Posterior cingulate gyrus (tissue), 11 donors: ENCODE measurements around the gene ZNF514.
"Not testable (repeated sequence)": the region's sequence is repeated elsewhere in the genome, so short reads cannot be mapped to it uniquely, and the experiment has no call there.

Experiments
- DNase-seq, 10 donors: peaks; one replicate each; pipeline versions ENCODE4 v3.0.0 to v3.0.0-alpha.2; 2020 to 2021; ENCODE audit warnings: mixed read lengths in 3 of 10
- intact Hi-C: fragments of 100-400 bp; cut with DNase I; formaldehyde crosslinking; loops from one replicate; pipeline ENCODE4 v1.15.1; 2023

ZNF514 gene

DNA sequence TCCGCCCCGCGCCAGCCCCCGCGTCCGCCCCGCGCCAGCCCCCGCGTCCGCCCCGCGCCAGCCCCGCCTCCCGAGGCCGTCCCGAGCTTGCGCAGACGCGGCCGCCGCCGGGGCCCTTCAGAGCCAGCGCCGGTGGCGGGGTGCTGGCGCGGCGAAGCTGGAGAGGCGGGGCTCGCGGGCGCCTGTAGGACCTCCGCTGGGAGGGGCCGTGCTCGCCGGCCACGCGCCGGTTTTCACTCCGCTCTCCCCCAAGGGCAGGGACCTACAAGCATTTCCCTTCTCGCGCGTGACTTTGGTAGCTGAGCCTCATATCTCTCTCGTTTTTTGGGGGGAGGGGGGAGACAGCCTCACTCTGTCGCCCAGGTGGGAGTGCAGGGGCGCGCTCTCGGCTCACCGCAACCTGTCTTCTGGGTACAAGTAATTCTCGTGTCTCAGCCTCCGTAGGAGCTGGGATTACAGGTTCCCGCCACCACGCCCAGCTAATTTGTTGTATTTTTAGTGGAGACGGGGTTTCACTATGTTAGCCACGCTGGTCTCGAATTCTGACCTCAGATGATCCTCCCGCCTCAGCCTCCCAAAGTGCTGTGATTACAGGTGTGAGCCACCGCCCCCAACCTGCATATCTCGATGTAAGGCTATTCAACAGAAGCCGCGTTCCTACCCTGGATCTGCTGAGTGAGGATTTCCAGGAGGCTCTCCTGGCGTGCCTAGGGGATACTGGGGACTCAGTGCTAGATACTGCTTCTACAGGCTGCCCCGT is at the start of gene ZNF514:
TSS of gene ZNF514 (minus strand) at position 159 of the 760 bp plus-strand sequence. CDS start 6,595 bp downstream, outside the sequence.
- DNase-seq = peak; percentile 68 to 97 (median 76)
- intact Hi-C loops = loop anchor here (5.0 kb wide), 1 partner anchor 43 kb away; no protein-coding TSS in a partner anchor

DNA sequence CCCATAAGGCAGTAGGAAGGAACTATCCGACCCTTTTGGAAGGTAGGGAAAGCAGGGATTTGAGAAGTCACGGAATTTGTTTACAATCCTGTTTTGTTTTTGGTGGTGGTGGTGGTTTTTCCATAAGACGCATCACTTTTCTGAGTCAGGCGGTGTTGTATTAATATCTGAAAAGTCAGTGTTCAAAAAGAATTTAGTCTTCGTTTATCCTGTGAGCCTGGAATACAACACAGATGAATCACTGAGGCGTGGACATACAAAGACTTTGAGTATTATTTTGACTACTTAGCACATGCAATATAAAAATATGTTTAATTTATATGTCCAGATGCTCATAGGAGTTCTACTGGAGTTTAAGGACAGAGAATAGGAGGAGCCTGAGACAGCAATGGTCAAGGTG is 48.5 kb upstream of the ZNF514 start:
- DNase-seq = no peak
- intact Hi-C loops = no loop called here

DNA sequence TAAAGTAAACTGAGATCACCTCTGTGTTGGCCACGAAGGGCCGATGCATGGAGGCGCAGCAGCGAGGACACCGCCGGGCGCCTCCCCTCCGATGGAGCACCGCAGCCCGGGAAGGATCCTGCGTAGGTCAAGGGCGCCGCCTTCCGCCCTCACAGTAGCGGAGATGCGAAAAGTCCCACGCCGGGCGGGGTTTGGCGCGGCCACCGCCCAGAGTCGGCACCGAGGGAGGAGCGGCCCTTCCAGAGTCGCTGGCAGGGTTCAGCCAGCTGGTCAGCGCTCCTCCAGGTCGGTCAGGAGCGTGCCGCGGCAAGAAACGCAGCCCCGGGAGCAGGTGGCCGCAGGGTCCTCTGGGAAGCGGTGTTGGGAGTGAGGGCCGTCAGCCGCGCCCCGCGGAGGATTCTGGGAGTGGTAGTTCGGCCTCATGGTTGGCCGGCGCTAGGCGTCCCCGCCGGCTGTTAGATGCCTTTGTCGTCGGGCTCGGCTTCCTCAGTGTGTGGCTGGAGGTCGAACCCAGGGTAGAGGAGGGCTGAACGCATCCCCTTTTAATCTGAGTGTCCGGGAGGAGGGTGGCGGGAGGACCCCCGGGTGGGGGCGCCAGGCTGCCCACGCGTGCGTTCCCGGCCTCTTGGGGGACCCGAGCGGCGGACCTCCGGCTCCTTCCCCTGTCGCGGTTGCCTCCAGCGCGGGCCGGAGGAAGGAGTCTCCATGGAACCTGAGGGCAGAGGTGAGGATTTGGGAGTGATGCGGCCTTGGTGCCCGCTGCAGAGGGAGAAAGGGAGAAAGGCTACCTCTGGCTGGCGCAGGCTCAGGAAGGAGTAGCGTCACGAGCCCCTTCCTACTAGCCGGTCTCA is 47.7 kb upstream of the ZNF514 start, which contains the start of gene ZNF892:
TSS of gene ZNF892 (plus strand) at position 411 of the 851 bp plus-strand sequence. CDS start at position 706, 295 bp downstream.
- intact Hi-C loops = loop anchor here (1.0 kb wide), 1 partner anchor 42 kb away; the partner anchor contains the start of gene ZNF2
- DNase-seq = peak; percentile 91 to 99 (median 92)

DNA sequence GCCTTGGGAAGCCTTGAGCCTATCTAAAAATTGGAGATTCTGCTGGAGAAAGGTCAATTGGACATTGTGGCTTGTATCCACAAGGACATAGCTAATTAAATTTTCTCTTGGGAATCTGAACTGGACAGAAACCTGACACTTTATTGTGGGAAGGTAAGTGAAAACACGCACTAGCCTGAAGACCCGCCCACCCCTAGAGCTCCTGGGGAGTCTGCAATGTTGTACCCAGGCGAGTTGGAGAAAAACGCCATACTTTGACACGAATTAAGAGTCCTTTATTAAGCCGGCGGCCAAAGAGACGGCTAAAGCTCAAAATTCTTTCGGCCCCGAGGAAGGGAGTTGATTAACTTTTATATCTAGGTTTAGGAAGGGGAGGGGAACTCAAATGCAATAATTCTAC is 46.4 kb upstream of the ZNF514 start:
- no peak for DNase-seq
- intact Hi-C loops = no loop called here

DNA sequence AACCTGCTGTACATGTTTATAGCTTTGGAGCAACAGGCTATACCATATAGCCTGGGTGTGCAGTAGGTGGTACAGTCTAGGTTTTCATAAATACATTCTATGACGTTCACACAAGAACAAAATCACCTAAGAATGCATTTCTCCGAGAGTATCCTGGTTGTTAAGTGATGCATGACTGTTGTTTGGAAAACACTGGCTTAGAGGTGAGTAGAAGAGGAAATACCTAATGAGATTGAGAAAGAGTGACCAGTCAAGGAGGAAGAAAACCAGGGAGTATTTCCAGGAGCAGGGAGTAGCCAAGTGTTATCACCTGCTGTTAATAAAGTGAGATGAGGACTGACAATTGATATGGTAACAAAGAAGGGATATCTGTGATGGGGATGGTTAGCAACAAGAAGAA is 44.7 kb upstream of the ZNF514 start:
- intact Hi-C loops = no loop called here
- no peak for DNase-seq

DNA sequence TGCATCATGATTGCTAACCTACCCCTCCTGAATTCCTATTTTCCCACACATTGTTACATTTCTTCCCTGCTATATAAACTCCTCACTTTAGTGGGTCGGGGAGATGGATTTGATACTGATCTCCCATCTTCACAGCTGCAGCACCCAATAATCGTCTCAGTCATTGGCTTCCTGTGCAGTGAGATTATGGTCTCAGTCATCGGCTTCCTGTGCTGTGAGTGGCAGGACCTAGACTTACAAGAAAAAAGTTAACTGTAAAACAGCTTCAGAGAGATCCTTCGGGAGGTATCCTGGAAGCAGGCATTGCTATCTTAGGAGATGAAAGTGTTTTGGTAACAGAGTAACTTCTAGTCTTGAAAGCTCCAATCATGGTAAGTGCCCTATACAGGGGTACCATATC is 44.3 kb upstream of the ZNF514 start:
- intact Hi-C loops = no loop called here
- no peak for DNase-seq

DNA sequence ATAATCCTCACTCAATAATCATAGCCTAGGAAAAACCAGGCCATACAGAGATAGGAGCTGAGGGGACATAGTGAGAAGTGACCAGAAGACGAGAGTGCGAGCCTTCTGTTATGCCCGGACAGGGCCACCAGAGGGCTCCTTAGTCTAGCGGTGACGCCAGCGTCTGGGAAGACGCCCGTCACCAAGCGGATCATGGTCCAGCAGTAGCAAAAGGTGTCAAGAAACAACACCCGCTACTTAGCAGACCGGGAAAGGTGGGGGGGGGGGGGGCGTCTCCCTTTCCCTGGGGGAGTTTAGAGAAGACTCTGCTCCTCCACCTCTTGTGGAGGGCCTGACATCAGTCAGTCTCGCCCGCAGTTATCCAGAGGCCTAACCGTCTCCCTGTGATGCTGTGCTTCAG is 33.3 kb upstream of the ZNF514 start:
- peak; percentile 34 to 97 (median 78) for DNase-seq

DNA sequence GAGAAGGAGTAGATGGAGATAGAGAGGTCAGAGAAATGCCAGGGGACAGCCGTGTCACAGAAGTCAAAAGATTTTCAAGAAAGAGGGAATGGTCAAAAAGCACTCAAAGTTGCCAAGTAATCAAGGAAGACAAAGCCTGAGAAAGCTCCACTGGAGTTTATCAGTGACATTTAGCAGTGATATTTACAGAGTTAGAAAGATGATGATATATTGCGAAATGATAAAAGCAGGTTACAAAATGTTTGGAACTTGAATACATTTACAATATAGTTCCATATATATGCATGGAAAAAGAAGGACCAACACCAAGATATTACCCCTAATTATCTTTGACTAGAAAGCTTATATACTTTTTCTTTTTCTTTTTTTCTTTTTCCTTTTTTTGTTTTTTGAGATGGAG is 26.3 kb upstream of the ZNF514 start:
- no peak for DNase-seq
- intact Hi-C loops = no loop called here

More for the DNA sequence above, 33.3 kb upstream of the ZNF514 start:
- intact Hi-C loops = not testable (repeated sequence)

DNA sequence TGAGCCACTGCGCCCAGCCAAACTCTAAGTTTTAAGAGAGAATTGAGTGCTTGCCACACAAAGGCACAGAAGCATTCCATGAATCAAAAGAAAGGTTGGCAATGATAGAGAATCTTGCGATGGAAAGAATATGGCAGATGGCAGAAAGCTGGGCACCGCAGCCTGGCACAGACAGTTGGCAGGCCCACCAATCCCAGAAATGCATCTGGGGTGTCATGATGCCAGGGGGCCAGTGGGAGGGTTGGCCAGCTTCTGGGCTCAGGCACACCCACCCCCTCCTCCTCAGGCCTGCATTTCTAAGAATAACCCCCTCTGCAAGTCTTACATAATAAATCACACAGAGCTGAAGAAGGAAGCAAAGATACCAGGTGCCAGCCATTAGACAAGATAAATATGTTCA is 25.5 kb upstream of the ZNF514 start:
- intact Hi-C loops = no loop called here

DNA sequence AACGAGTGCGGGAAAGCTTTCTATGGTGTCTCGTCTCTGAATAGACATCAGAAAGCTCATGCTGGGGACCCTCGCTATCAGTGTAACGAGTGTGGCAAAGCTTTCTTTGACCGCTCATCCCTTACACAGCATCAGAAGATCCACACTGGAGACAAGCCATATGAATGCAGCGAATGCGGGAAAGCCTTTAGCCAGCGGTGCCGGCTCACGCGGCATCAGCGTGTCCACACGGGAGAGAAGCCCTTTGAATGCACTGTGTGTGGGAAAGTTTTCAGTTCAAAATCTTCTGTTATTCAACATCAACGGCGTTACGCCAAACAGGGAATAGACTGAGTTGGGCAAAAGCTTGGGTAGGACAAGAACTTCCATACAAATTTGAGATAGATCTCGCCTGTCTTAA is 22.1 kb upstream of the ZNF514 start:
- intact Hi-C loops = no loop called here
- DNase-seq = no peak

More for the DNA sequence above, 25.5 kb upstream of the ZNF514 start:
- DNase-seq = peak in 8 of 10 donors; percentile 33 to 93 (median 61)

DNA sequence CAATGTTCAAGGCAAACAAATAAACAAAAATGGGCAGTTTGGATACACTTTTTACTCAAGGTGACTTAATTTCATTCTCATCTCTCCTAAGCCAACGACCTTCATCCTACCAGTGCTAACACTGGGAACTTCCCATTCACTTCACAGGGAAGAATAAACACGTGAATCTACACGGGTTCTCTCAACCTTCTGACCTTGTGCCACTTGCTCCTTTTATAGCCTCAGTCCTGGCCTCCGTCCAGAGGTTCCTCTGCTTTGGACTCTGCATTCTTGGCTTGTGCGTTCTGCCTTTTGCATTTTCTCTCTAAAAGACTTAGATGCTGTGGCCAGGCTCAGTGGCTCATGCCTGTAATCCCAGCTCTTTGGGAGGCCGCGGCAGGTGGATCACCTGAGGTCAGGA is 19.8 kb upstream of the ZNF514 start:
- no peak for DNase-seq
- intact Hi-C loops = no loop called here

DNA sequence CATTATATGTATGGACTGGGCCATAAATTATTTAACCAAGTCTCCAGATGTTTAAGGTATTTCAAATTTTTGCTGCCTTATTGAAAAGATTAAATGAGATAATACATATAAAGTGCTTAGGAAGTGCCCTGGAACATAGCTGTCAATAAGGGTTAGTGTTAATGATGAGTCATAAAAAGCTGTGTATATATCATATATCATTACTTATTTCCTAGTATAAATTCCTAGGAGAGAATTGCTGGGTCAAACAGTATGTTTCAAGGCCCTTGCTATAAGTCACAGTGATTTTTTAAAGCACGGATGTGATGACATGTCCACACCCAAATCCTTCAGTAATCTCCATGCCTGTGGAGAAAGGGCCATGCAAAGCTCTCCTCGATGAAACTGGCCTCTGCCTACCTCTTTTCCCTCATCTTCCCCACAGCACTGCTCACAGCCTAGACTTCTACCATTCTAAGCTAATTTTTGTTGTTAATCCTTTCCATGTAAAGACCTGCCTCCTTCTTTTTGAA is 14.4 kb upstream of the ZNF514 start:
- no peak for DNase-seq
- intact Hi-C loops = no loop called here

DNA sequence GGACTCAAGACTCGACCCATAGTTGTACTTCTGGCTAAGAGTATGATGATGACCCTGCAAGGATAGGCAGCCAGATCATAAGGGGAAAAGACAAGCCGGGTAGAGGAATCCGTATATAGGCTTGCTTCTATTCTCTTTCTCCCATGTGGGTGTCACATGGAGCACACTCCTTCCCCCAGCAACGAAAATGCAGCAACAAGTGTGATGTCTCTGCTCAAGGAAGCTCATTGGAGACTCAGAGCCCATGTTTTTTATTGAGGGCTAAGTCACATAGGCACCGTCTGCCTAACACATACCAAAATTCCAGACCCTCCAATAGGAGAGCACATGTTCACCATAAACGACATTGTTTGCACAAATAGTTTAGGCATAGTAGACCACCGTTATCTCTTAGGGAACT is 12.3 kb upstream of the ZNF514 start:
- DNase-seq = no peak
- intact Hi-C loops = no loop called here

DNA sequence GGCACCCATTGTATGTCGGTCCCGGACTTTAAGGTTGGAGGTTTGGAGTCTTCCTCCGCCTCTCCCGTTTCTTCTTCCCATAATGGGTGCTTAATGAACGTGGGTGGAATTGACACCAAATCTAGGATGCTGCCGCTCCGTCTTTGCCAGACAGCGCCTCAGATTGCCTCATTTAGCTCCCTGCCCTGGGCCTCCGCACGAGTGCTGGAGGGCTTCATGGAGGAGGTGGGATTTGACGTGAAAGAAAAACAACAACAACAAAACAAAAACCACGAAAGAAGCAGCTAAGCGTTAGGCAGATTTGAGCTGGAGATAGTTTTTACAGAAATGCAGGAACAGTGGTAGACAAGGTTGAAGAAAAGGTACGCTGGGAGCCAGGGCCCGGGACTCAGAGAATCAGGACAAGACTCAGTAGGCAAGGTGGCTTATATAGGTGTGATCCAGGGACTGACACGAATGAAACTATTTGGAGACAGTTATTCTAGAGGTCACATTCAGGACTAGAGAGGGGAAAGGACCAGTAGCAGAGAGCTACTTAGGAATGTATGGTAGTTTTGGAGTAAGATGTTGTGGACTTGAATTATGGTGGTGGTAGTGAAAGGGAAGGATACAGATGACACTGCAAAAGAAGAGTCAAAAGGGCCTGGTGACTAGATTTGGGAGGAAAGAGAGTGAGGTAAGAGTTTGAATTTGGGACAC is 6.6 kb upstream of the ZNF514 start:
- DNase-seq = no peak
- intact Hi-C loops = no loop called here

DNA sequence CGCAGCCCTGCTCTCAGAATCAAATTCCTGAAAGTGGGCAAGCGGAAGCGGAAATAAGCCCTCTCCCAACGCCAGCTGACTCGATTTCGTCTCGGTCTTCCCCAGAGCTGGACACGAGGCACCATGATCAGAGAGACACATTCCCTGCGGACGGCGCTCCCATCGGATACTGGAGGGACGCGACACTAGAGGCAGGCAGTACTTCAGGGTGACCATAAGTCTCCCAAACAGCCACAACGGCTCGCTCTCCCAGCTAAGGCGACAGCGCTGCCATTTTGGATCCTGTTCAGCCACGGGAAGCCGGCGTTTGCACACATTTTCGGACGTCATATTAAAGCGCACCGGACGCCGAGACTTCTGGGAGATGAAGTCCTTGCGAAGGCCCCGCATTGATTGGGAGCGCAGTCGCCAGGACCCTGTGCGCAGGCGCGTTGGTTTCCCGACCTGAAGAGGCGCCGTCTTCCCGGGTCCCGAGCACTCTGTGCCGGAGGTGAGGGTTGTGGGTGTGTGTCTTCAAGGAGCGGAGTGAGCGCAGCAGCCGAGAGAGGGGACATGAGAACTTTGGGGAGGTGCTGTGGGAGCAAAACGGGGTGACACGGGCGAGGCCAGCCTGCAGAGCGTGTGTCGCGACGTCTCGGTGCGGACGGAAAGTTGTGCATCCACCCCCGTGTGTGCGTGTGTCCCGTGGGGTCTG is 5.9 kb upstream of the ZNF514 start, which contains the start of gene ZNF2:
TSS of gene ZNF2 (plus strand) at position 439 of the 694 bp plus-strand sequence. CDS start 10,418 bp downstream, outside the sequence.
- intact Hi-C loops = loop anchor here (1.0 kb wide), 1 partner anchor 42 kb away; the partner anchor contains the start of gene ZNF892
- peak; percentile 97 to 100 (median 99) for DNase-seq

DNA sequence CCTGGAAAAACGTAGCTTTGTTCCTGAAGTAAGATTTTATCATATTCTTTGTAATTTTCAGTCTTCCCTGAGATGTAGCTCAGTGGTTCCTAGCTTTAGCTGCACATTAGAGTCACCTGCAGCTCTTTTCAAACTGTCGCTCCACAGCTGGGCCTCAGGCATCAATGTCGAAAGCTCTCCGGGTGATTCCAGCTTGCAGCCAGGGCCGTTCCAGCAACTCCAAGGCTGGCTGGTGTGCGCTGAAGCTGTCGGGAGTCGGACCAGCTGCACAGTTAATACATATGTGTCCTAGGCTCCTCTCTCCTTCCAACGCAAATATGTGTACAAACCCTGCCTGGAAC is 5.4 kb upstream of the ZNF514 start:
- intact Hi-C loops = loop anchor here (1.0 kb wide), 1 partner anchor 42 kb away; the partner anchor contains the start of gene ZNF892
- DNase-seq = no peak

DNA sequence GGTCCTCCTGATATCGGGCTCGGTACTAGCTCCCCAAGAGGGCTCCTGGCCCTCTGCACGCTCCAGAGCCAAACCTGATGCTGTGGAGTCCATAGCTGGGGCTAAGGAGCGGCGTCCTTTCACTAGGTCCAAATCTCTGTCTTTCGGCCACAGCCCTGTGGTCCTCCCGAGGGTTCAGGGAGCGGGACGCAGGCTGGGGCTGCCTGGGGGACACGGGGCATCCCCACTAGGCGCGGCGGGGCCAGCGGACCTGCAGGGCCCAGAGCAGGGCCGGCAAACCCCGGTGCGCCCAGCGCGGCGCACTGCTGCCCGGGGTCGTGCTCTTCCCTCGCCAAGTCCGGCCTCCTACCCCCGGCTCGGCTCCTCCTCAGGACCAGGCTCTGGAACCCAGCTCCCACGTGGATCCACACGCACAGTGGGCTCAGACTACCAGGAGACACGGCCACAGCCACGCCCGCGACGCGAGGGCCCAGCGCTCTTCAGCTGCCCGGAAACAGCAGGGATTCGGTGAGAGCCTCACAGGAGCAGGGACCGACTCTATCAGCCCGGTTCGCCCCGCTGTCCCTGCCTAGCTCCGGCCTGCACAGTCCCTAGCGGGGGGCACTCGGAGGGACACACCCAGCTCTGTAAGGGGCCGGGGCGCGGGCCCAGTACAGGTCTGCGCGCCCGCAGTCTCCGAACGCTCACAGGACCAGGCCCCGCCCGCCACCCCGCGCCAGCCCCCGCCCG is 593 bp downstream of the ZNF514 start:
- intact Hi-C loops = loop anchor here (5.0 kb wide), 1 partner anchor 42 kb away; no protein-coding TSS in a partner anchor
- peak in 9 of 10 donors; percentile 37 to 92 (median 52) for DNase-seq

DNA sequence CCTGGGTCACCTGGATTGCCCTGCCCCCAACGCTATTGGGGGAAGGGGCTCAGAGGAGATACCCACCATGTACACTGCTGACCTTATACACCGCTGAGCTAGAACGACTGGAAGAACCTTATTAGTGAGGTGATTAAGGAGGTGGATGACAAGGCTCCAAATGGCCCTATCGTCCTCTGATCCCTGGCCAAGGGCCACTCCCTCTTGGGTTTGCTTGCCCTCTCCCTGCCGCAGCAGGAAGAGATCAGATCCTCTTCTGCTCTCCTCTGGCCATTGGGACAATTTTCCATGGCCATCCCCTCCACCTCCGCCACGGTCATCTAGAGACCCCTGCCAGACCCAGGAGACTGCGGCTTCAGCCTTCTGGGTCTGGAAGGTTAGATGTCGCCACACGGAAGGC is 1.2 kb downstream of the ZNF514 start:
- intact Hi-C loops = loop anchor here (5.0 kb wide), 1 partner anchor 41 kb away; no protein-coding TSS in a partner anchor
- DNase-seq = no peak
